GM19324 (cell line): Measurements from ENCODE around the gene MYF6.

ENCODE experiments used
- ATAC-seq: cut with Tn5 transposase; IDR thresholded peaks from one replicate; pipeline ENCODE4 v1.9.1; 2021; ENCODE audit warnings: mild to moderate bottlenecking, moderate library complexity; ENCODE audit not compliant: unreplicated experiment, low FRiP score

MYF6 gene

GRCh38 chr12:80749456-80749855 lies 42.0 kb downstream of the MYF6 start:
- no peak for ATAC-seq

GRCh38 chr12:80752464-80752863 lies 45.0 kb downstream of the MYF6 start:
- no peak for ATAC-seq

- no peak for ATAC-seq
These were observed 46.8 kb downstream of the MYF6 start for GRCh38 chr12:80754274-80754673.

GRCh38 chr12:80756875-80757274 lies 49.4 kb downstream of the MYF6 start:
- no peak for ATAC-seq
